H1 (cell line): Measurements from ENCODE around the gene PTPRH.

Source experiments
- BRCA1 ChIP-seq: IDR thresholded peaks from 2 replicates; pipeline ENCODE4 v1.6.1; 2012; ENCODE audit warnings: low read depth, low read length, improper control_type of control experiment
- CTCF ChIP-seq, 3 experiments: IDR thresholded peaks; 1 replicate in 2 of 3; 2 replicates in 1 of 3; pipeline versions ENCODE4 v1.5.1 to v1.6.1; 2011; ENCODE audit warnings: low read length in 3 of 3, mild to moderate bottlenecking in 3 of 3, inconsistent platforms in 2 of 3, low read depth in 1 of 3, moderate library complexity in 1 of 3; ENCODE audit not compliant: insufficient read depth in 1 of 3; ENCODE audit errors: control extremely low read depth in 1 of 3
- EZH2 ChIP-seq: fragments of 200-600 bp; sonication (generic); IDR thresholded peaks from 2 replicates; pipeline ENCODE4 v1.7.1; 2012; ENCODE audit warnings: low read depth, mild to moderate bottlenecking, moderate library complexity, low read length, inconsistent platforms; ENCODE audit not compliant: severe bottlenecking
- GABPA ChIP-seq: IDR thresholded peaks from 2 replicates; pipeline ENCODE4 v1.6.1; 2011; ENCODE audit warnings: mild to moderate bottlenecking, low read length, moderate library complexity, borderline replicate concordance; ENCODE audit not compliant: insufficient read depth
- HDAC2 ChIP-seq, 2 experiments: fragments of 300-600 bp in 1 of 2; sonication (generic) in 1 of 2; IDR thresholded peaks; 2 replicates each; pipeline ENCODE4 v1.6.1; 2011 to 2012; ENCODE audit warnings: low read depth in 2 of 2, low read length in 2 of 2, mild to moderate bottlenecking in 2 of 2, moderate library complexity in 2 of 2, borderline replicate concordance in 1 of 2, inconsistent platforms in 1 of 2
- JUND ChIP-seq: IDR thresholded peaks from 2 replicates; pipeline ENCODE4 v1.6.1; 2011; ENCODE audit warnings: mild to moderate bottlenecking, improper control_type of control experiment, low read length
- KDM5A ChIP-seq: fragments of 200-600 bp; IDR thresholded peaks from 2 replicates; pipeline ENCODE4 v1.7.1; 2012; ENCODE audit warnings: mild to moderate bottlenecking, low read length, inconsistent platforms, mixed read lengths
- MAFK ChIP-seq: IDR thresholded peaks from 2 replicates; pipeline ENCODE4 v1.6.1; 2012; ENCODE audit warnings: low read depth, mild to moderate bottlenecking, improper control_type of control experiment, low read length
- MAX ChIP-seq: IDR thresholded peaks from 2 replicates; pipeline ENCODE4 v1.6.1; 2012; ENCODE audit warnings: inconsistent platforms
- POLR2A ChIP-seq, 2 experiments: IDR thresholded peaks; 1 replicate in 1 of 2; 2 replicates in 1 of 2; pipeline ENCODE4 v1.6.1; 2011; ENCODE audit warnings: low read depth in 2 of 2, low read length in 2 of 2, mild to moderate bottlenecking in 2 of 2; ENCODE audit errors: control extremely low read depth in 1 of 2
- SIN3A ChIP-seq, 2 experiments: IDR thresholded peaks in 1 of 2; conservative IDR thresholded peaks in 1 of 2; 2 replicates each; pipeline ENCODE4 v1.6.1; 2011 to 2012; ENCODE audit warnings: low read length in 2 of 2, improper control_type of control experiment in 1 of 2, low read depth in 1 of 2, mild to moderate bottlenecking in 1 of 2
- SP1 ChIP-seq: IDR thresholded peaks from 2 replicates; pipeline ENCODE4 v1.6.1; 2011; ENCODE audit warnings: low read depth, low read length

- TF ChIP-seq CTCF (IDR thresholded peaks at IDR 0.05; ENCODE audit: control extremely low read depth in 1 of 3, insufficient read depth in 1 of 3, low read depth in 1 of 3, low read length in 3 of 3) (no peak), POLR2A (IDR thresholded peaks at IDR 0.05; ENCODE audit: control extremely low read depth in 1 of 2, low read depth in 2 of 2, low read length in 2 of 2) (no peak), EZH2 (no peak), BRCA1 (no peak), GABPA (no peak), HDAC2 (IDR thresholded peaks at IDR 0.05; ENCODE audit: borderline replicate concordance in 1 of 2, low read depth in 2 of 2, low read length in 2 of 2) (no peak), SP1 (no peak), JUND (no peak), SIN3A (conservative IDR thresholded peaks at IDR 0.05 in 1 of 2, IDR thresholded peaks at IDR 0.05 in 1 of 2; ENCODE audit: low read depth in 1 of 2, low read length in 2 of 2) (no peak), MAFK (no peak), MAX (no peak), KDM5A (no peak)
These were observed 21.0 kb upstream of the PTPRH start for GRCh38 chr19:55230329-55230728.
